Upper lobe of left lung (tissue), 6 donors: ENCODE measurements around the gene FAM151B. TPM values are rescaled to one million over a fixed set of nuclear protein-coding genes. Genes with fewer than 3 reads are reported as not detected.

ENCODE experiments used
- ATAC-seq, 2 donors: fragments of 200-7000 bp; cut with Tn5 transposase; one replicate each; pipeline ENCODE4 v1.9.1; 2022; ENCODE audit warnings: mild to moderate bottlenecking in 2 of 2, moderate library complexity in 2 of 2; ENCODE audit not compliant: low FRiP score in 2 of 2
- DNase-seq, 2 donors: peaks; one replicate each; pipeline ENCODE4 v3.0.0-alpha.2; 2019 to 2020
- H3K27ac ChIP-seq, 4 donors: fragments of 200-600 bp; sonication (generic); one replicate each; pipeline ENCODE4 v1.5.1; 2016 to 2019
- H3K27me3 ChIP-seq, 4 donors: fragments of 200-600 bp; sonication (generic); one replicate each; pipeline ENCODE4 v1.5.1; 2017 to 2019
- H3K36me3 ChIP-seq, 4 donors: fragments of 200-600 bp; sonication (generic); one replicate each; pipeline ENCODE4 v1.5.1; 2016 to 2019
- H3K4me1 ChIP-seq, 4 donors: fragments of 200-600 bp; sonication (generic); one replicate each; pipeline ENCODE4 v1.5.1; 2018 to 2019
- H3K4me3 ChIP-seq, 4 donors: fragments of 200-600 bp; sonication (generic); one replicate each; pipeline ENCODE4 v1.5.1; 2017 to 2019; ENCODE audit warnings: mild to moderate bottlenecking in 2 of 4, moderate library complexity in 1 of 4
- H3K9me3 ChIP-seq, 4 donors: fragments of 200-600 bp; sonication (generic); one replicate each; pipeline ENCODE4 v1.5.1; 2018 to 2019
- CTCF ChIP-seq, 6 experiments: fragments of 450-650 bp in 4 of 6; fragments of 200-600 bp in 2 of 6; sonication (generic) in 2 of 6; IDR thresholded peaks; one replicate each; pipeline ENCODE4 v1.5.1; 2016 to 2019; ENCODE audit warnings: antibody characterized with exemption in 6 of 6
- EP300 ChIP-seq, 4 donors: sonication (generic); formaldehyde crosslinking; IDR thresholded peaks; one replicate each; pipeline ENCODE4 v1.5.1; 2017; ENCODE audit warnings: antibody characterized with exemption in 4 of 4, control low read depth in 2 of 4
- POLR2A ChIP-seq, 4 donors: fragments of 450-650 bp; IDR thresholded peaks; one replicate each; pipeline ENCODE4 v1.5.1; 2016 to 2017; ENCODE audit warnings: antibody characterized with exemption in 4 of 4, mild to moderate bottlenecking in 2 of 4
- POLR2AphosphoS5 ChIP-seq, 2 donors: sonication (generic); formaldehyde crosslinking; IDR thresholded peaks; one replicate each; pipeline ENCODE4 v1.5.1; 2017; ENCODE audit warnings: antibody characterized with exemption in 2 of 2
- WGBS, 2 donors: methylation state at CpG; one replicate each; pipeline ENCODE4 v1.1.5; 2017 to 2018; 5-methylcytosine and 5-hydroxymethylcytosine counted together
- total RNA-seq, 6 donors: library from RNA; depleted of rRNA in 4 of 6; stranded (reverse); fragments of >200 nt in 4 of 6; gene quantifications; one replicate each; pipeline versions ENCODE4 v1.1.0 to v1.2.1, GENCODE V29; 2016 to 2021
- donor health status: DM: no; HTN: no; CAD: no; lungs with moderate emphysema.
- donor health status: DM: no; HTN: yes; CAD: no; lungs with severe emphysema.

FAM151B gene
- total RNA-seq, 6 donors from 2014 or later: 0.78 to 5.2 (median 2.7) TPM

- Histone ChIP-seq H3K27ac (no peak overlapping the region), H3K4me1 (no peaks in the 10 kb centered on the region), H3K9me3 (no peaks in the 10 kb centered on the region), H3K36me3 (no peaks in the 10 kb centered on the region), H3K27me3 (no peaks in the 10 kb centered on the region), H3K4me3 (no peak overlapping the region)
- WGBS, 2 donors: 85 to 99% methylated on average over 2 of the region's 2 CpGs
- TF ChIP-seq CTCF (IDR thresholded peaks at IDR 0.05) (no peak), POLR2A (IDR thresholded peaks at IDR 0.05) (no peak), EP300 (IDR thresholded peaks at IDR 0.05) (no peak)
- no peak for DNase-seq
- no peak for ATAC-seq
Measured at GRCh38 chr5:80495891-80496290, 8.0 kb downstream of the FAM151B start.

- Histone ChIP-seq H3K4me3 (no peak overlapping the region), H3K9me3 (no peaks in the 10 kb centered on the region), H3K27me3 (no peaks in the 10 kb centered on the region), H3K4me1 (no peaks in the 10 kb centered on the region), H3K36me3 (no peaks in the 10 kb centered on the region), H3K27ac (no peak overlapping the region)
- DNase-seq: no peak
- ATAC-seq: no peak
- TF ChIP-seq POLR2A (IDR thresholded peaks at IDR 0.05) (no peak), CTCF (IDR thresholded peaks at IDR 0.05) (no peak), POLR2AphosphoS5 (IDR thresholded peaks at IDR 0.05) (no peak), EP300 (IDR thresholded peaks at IDR 0.05) (no peak)
- WGBS, 2 donors: 67 to 83% methylated on average over 2 of the region's 2 CpGs
Measured at GRCh38 chr5:80502800-80503199, 14.9 kb downstream of the FAM151B start.

GRCh38 chr5:80503641-80504040, 15.7 kb downstream of the FAM151B start:
- Histone ChIP-seq H3K4me3 (no peak overlapping the region), H3K27me3 (no peaks in the 10 kb centered on the region), H3K4me1 (no peaks in the 10 kb centered on the region), H3K27ac (peak overlapping the region in 1 of 4 donors; percentile 52), H3K36me3 (no peaks in the 10 kb centered on the region), H3K9me3 (no peaks in the 10 kb centered on the region)
- TF ChIP-seq POLR2AphosphoS5 (IDR thresholded peaks at IDR 0.05): no peak
- TF ChIP-seq EP300 (IDR thresholded peaks at IDR 0.05): no peak
- TF ChIP-seq CTCF (IDR thresholded peaks at IDR 0.05): no peak
- TF ChIP-seq POLR2A (IDR thresholded peaks at IDR 0.05): no peak
- WGBS, 2 donors: 45 to 73% methylated on average over 1 of the region's 1 CpG
- peak; percentile 49 to 72 for ATAC-seq
- peak in 1 of 2 donors; percentile 64 for DNase-seq

- Histone ChIP-seq H3K9me3 (no peaks in the 10 kb centered on the region), H3K4me1 (no peaks in the 10 kb centered on the region), H3K27me3 (no peaks in the 10 kb centered on the region), H3K4me3 (no peak overlapping the region), H3K36me3 (no peaks in the 10 kb centered on the region), H3K27ac (no peak overlapping the region)
- ATAC-seq: no peak
- TF ChIP-seq CTCF (IDR thresholded peaks at IDR 0.05): no peak
- TF ChIP-seq POLR2AphosphoS5 (IDR thresholded peaks at IDR 0.05): no peak
- TF ChIP-seq POLR2A (IDR thresholded peaks at IDR 0.05): no peak
- no peak for TF ChIP-seq EP300 (IDR thresholded peaks at IDR 0.05)
- no peak for DNase-seq
- 79 to 83% methylated on average over 1 of the region's 1 CpG for WGBS, 2 donors
Measured at GRCh38 chr5:80504833-80505232, 16.9 kb downstream of the FAM151B start.

GRCh38 chr5:80507663-80508062, 19.8 kb downstream of the FAM151B start:
- no peak for TF ChIP-seq POLR2A (IDR thresholded peaks at IDR 0.05)
- no peak for TF ChIP-seq EP300 (IDR thresholded peaks at IDR 0.05)
- TF ChIP-seq CTCF (IDR thresholded peaks at IDR 0.05): no peak
- TF ChIP-seq POLR2AphosphoS5 (IDR thresholded peaks at IDR 0.05): no peak
- ATAC-seq (no peak), DNase-seq (no peak)
- Histone ChIP-seq H3K4me3 (no peak overlapping the region), H3K4me1 (no peaks in the 10 kb centered on the region), H3K9me3 (no peaks in the 10 kb centered on the region), H3K27me3 (no peaks in the 10 kb centered on the region), H3K36me3 (no peaks in the 10 kb centered on the region), H3K27ac (no peak overlapping the region)
- WGBS, 2 donors: 87 to 88% methylated on average over 3 of the region's 3 CpGs
